NCI-H146 treated with DMSO at 0.1 percent for 48 hours (cell line): ENCODE data around the gene CACNB3.
A peak's percentile ranks its signal among the peaks of the same experiment; 100 is the strongest.
"Not testable (repeated sequence)": the region's sequence is repeated elsewhere in the genome, so short reads cannot be mapped to it uniquely, and the experiment has no call there.

Source experiments
- DNase-seq: peaks from one replicate; lab custom pipeline; 2025; ENCODE audit not compliant: unreplicated experiment; lab: John Stamatoyannopoulos, UW

CACNB3 gene

GRCh38 chr12:48816143-48816854 is 2.0 kb upstream of the CACNB3 start:
- DNase-seq: no peak

GRCh38 chr12:48818831-48819590 is 715 bp downstream of the CACNB3 start:
- DNase-seq: no peak

- no peak for DNase-seq
These were observed 1.9 kb downstream of the CACNB3 start for GRCh38 chr12:48819986-48820725.

- DNase-seq: no peak
These were observed 3.8 kb downstream of the CACNB3 start for GRCh38 chr12:48822139-48822538.

GRCh38 chr12:48822711-48823110 is 4.4 kb downstream of the CACNB3 start:
- DNase-seq: no peak

- no peak for DNase-seq
These were observed 5.0 kb downstream of the CACNB3 start for GRCh38 chr12:48823281-48823680.

GRCh38 chr12:48824112-48824511 is 5.8 kb downstream of the CACNB3 start:
- DNase-seq: no peak

- DNase-seq: no peak
These were observed 6.6 kb downstream of the CACNB3 start for GRCh38 chr12:48824905-48825304.

- DNase-seq: no peak
These were observed 8.0 kb downstream of the CACNB3 start for GRCh38 chr12:48826209-48826855.

- no peak for DNase-seq
These were observed 8.7 kb downstream of the CACNB3 start for GRCh38 chr12:48827026-48827425.

- no peak for DNase-seq
These were observed 9.3 kb downstream of the CACNB3 start for GRCh38 chr12:48827513-48828096.

- DNase-seq: no peak
These were observed 10.0 kb downstream of the CACNB3 start for GRCh38 chr12:48828293-48828692.

- DNase-seq: no peak
These were observed 10.7 kb downstream of the CACNB3 start for GRCh38 chr12:48828841-48829575.

GRCh38 chr12:48831257-48831656 is 13.0 kb downstream of the CACNB3 start:
- DNase-seq: no peak

- no peak for DNase-seq
These were observed 14.2 kb downstream of the CACNB3 start for GRCh38 chr12:48832321-48833060.

GRCh38 chr12:48838048-48838447 is 19.8 kb downstream of the CACNB3 start:
- no peak for DNase-seq

- not testable (repeated sequence) for DNase-seq
These were observed 23.7 kb downstream of the CACNB3 start for GRCh38 chr12:48842021-48842420.

- DNase-seq: peak; percentile 97
These were observed 33.8 kb downstream of the CACNB3 start, which contains the start of gene DDX23 for GRCh38 chr12:48851883-48852733. Gene DDX23, minus strand, starts transcription at chr12:48852163. Its CDS starts 6,381 bp downstream, at chr12:48845782.
